Stimulated activated CD4-positive, alpha-beta T cell treated with anti-CD3 and anti-CD28 coated beads, TNF-alpha, amount 100 ng/mL, for 48 hours (primary cell): ENCODE data around the gene RNF220.

ENCODE experiments used
- DNase-seq, 3 donors: peaks; one replicate each; pipeline ENCODE4 v3.0.0-alpha.2; 2020; ENCODE audit warnings: low read depth in 3 of 3

Gene RNF220

GRCh38 chr1:44636688-44637598 lies 231.9 kb downstream of the RNF220 start:
- DNase-seq: no peak

GRCh38 chr1:44637702-44638411 lies 232.8 kb downstream of the RNF220 start:
- no peak for DNase-seq

GRCh38 chr1:44640200-44640853 lies 235.3 kb downstream of the RNF220 start:
- no peak for DNase-seq

- DNase-seq: no peak
Measured at GRCh38 chr1:44641126-44642102, 236.4 kb downstream of the RNF220 start.

- no peak for DNase-seq
Measured at GRCh38 chr1:44642255-44642654, 237.2 kb downstream of the RNF220 start.

- no peak for DNase-seq
Measured at GRCh38 chr1:44642925-44643324, 237.9 kb downstream of the RNF220 start.

- DNase-seq: no peak
Measured at GRCh38 chr1:44643721-44644334, 238.8 kb downstream of the RNF220 start.

GRCh38 chr1:44644806-44645205 lies 239.8 kb downstream of the RNF220 start:
- DNase-seq: no peak

- no peak for DNase-seq
Measured at GRCh38 chr1:44645476-44646244, 240.6 kb downstream of the RNF220 start.

- no peak for DNase-seq
Measured at GRCh38 chr1:44646261-44647110, 241.4 kb downstream of the RNF220 start.

- no peak for DNase-seq
Measured at GRCh38 chr1:44647896-44648295, 242.8 kb downstream of the RNF220 start.

GRCh38 chr1:44648529-44649250 lies 243.6 kb downstream of the RNF220 start:
- DNase-seq: no peak

- DNase-seq: no peak
Measured at GRCh38 chr1:44649788-44650158, 244.7 kb downstream of the RNF220 start.

GRCh38 chr1:44650159-44650831 lies 245.2 kb downstream of the RNF220 start:
- no peak for DNase-seq

GRCh38 chr1:44651069-44651468 lies 246.0 kb downstream of the RNF220 start:
- no peak for DNase-seq

GRCh38 chr1:44652445-44653106 lies 247.5 kb downstream of the RNF220 start:
- peak; percentile 58 to 61 (median 60) for DNase-seq
